ENCODE results near the gene SRSF12. TPM values are rescaled to one million over a fixed set of nuclear protein-coding genes. Genes with fewer than 3 reads are reported as not detected.

Gene SRSF12
- polyA plus RNA-seq, 1 experiment = 0.04 TPM

DNA sequence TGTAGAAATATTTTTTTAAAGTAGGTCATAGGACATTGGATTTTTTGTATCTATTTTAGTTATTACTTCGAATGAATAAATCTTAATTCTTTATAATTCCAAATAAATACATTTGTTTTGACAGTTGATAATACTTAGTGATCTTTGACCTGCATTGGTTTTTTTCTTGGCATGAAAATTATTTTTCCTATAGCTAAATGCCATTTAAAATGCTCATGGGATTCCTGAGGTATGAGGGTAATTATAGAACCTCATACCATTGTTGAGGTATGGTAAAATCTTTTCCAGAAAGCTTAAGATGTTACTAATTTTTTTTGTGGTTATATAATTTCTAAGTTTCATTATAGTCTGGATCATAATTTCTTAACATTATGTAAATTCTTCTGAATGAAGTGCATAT lies 36.3 kb upstream of the SRSF12 start:
- H3K4me3 ChIP-seq (ENCODE audit: low read depth, low read length) = no peak overlapping the region
- no peak overlapping the region for H3K27ac ChIP-seq (ENCODE audit: low read depth, low read length)
- no peaks in the 10 kb centered on the region for H3K27me3 ChIP-seq (ENCODE audit: control insufficient read depth, insufficient read depth, low read length)
- ChIA-PET POLR2A (no interaction called here), CTCF (no interaction called here)
- H3K9me3 ChIP-seq (ENCODE audit: control insufficient read depth, insufficient read depth, low read length) = no peaks in the 10 kb centered on the region
- no peak for DNase-seq (ENCODE audit: low read depth, low spot score)
- TF ChIP-seq, protein P1, sequence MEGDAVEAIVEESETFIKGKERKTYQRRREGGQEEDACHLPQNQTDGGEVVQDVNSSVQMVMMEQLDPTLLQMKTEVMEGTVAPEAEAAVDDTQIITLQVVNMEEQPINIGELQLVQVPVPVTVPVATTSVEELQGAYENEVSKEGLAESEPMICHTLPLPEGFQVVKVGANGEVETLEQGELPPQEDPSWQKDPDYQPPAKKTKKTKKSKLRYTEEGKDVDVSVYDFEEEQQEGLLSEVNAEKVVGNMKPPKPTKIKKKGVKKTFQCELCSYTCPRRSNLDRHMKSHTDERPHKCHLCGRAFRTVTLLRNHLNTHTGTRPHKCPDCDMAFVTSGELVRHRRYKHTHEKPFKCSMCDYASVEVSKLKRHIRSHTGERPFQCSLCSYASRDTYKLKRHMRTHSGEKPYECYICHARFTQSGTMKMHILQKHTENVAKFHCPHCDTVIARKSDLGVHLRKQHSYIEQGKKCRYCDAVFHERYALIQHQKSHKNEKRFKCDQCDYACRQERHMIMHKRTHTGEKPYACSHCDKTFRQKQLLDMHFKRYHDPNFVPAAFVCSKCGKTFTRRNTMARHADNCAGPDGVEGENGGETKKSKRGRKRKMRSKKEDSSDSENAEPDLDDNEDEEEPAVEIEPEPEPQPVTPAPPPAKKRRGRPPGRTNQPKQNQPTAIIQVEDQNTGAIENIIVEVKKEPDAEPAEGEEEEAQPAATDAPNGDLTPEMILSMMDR (IDR thresholded peaks at IDR 0.05; ENCODE audit: low read depth, low read length) = no peak

DNA sequence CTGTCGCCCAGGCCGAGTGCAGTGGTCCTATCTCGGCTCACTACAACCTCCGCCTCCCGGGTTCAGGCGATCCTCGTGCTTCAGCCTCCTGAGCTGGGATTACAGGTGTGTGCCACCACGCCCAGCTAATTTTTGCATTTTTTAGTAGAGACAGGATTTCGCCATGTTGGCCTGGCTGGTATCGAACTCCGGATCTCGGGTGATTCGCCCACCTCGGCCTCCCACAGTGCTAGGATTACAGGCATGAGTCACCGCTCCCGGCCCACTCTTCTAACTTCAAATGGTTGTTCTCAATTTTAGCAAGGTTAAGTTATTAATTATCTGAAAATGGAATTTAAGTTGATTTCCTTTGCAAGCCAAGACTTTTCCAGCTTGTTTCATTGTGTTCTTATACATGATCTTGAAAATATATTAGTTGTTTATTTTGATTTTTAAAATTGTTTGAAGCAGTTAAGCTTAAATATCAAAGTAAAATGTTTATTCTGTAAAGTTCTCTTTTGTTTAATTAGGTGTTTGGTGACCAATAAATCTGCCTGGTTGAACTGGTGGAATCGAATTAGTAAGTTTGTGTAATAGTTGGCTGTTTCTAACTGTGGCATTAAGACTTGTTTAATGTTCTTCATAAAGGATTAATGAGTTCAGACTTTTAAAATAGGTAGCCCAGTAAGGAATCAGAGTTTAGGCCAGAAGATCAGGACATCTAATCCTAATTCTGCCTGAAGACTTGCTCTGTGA lies 30.3 kb upstream of the SRSF12 start:
- Histone ChIP-seq H3K4me3 (ENCODE audit: low read depth, low read length) (no peak overlapping the region), H3K9me3 (ENCODE audit: control insufficient read depth, insufficient read depth, low read length) (peaks cover 4% of the 10 kb centered on the region; the same call in 1 of the 2 replicates), H3K27ac (ENCODE audit: low read depth, low read length) (no peak overlapping the region), H3K27me3 (ENCODE audit: control insufficient read depth, insufficient read depth, low read length) (peaks cover 4% of the 10 kb centered on the region)
- CTCF ChIA-PET = interaction anchor here (0.7 to 1.2 kb wide), 2 partner anchors 10 to 63 kb away, joined by 4 to 6 read pairs; no protein-coding TSS in a partner anchor
- DNase-seq (ENCODE audit: low read depth, low spot score) = no peak
- POLR2A ChIA-PET = interaction anchor here (0.7 kb wide), 1 partner anchor 64 kb away, joined by 4 read pairs; no protein-coding TSS in a partner anchor
- TF ChIP-seq, protein P1 (IDR thresholded peaks at IDR 0.05; ENCODE audit: low read depth, low read length) = no peak

DNA sequence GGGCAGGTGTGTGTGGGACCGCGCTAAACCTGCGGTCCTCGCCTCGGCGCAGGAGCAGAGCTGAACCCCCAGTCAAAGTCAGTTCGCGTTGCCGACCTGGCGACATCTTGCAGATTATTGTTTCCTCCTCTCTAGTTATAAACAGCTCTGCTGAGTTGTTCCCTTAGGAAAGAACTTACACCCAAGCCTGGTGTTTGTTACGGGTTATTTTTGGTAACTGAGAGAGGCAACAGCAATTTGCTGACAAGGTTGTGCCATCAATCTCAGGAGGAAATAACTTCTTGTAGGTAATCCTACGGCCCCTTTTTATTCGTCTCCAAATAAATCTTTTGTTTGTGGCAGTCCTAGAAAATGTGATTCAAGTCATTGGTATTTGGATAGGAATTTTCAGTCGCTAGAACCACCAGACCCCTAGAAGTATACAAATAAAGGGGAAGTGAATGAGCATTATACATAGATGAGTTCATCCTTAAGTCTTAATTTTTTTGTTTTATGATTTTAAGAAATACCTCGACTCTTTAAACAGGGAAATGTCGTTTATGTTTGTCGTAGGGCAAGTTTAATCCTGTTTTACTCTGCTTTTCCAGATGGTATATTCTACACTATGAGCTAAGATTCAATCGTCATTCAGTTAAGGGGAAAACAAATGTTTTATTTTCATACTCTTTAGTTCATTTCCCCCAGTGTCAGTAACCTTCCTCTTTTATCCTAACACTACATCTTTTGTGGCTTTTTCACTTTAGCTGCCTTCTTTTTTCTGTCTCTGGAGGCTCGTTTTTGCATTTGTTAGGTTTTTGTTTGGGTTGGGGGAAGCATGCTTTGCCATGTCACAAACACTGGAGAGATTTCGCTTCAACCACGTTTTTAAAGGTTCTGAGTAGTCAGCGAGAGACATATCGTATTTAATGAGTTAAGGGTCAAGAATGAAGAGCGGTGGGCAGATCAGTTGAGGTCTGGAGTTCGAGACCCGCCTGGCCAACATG lies 29.1 kb upstream of the SRSF12 start:
- H3K4me3 ChIP-seq (ENCODE audit: low read depth, low read length) = peak overlapping the region; percentile 66
- ChIA-PET POLR2A (interaction anchor here (0.5 to 2.8 kb wide), 3 partner anchors 67 to 213 kb away, joined by 3 to 20 read pairs (median 7); partner anchors contain the start of genes PNRC1 and UBE2J1), CTCF (interaction anchor here (1.2 kb wide), 1 partner anchor 61 kb away, joined by 4 read pairs; no protein-coding TSS in a partner anchor)
- H3K9me3 ChIP-seq (ENCODE audit: control insufficient read depth, insufficient read depth, low read length) = peaks cover 4% of the 10 kb centered on the region; the same call in 1 of the 2 replicates
- H3K27me3 ChIP-seq (ENCODE audit: control insufficient read depth, insufficient read depth, low read length) = peaks cover 4% of the 10 kb centered on the region
- no peak overlapping the region for H3K27ac ChIP-seq (ENCODE audit: low read depth, low read length)
- TF ChIP-seq, protein P1 (IDR thresholded peaks at IDR 0.05; ENCODE audit: low read depth, low read length) = no peak
- no peak for DNase-seq (ENCODE audit: low read depth, low spot score)

DNA sequence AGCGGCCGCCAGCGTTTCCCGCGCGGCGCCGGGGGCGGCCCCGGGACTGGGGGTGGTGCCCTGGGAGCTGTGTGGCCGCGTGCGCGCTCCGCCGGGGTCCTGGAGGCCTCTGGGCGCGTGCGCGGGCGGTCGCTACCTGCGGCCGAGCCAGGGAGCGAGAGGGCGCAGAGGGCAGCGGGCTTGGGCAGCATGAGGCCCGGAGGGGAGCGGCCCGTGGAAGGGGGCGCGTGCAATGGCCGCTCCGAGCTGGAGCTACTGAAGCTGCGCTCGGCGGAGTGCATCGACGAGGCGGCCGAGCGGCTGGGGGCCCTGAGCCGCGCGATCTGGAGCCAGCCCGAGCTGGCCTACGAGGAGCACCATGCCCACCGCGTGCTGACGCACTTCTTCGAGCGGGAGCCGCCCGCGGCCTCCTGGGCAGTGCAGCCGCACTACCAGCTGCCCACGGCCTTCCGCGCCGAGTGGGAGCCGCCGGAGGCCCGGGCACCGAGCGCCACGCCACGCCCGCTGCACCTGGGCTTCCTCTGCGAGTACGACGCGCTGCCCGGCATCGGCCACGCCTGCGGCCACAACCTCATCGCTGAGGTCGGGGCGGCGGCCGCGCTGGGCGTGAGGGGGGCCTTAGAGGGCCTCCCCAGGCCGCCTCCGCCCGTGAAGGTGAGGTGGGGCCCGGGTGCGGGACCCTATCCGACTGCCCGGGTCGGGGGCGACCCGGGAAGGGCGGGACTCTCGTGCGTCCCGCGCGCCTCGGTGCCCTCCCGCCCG lies 28.3 kb upstream of the SRSF12 start, which contains the start of gene PM20D2:
Gene PM20D2, plus strand, starts transcription at position 100 of the 762 bp plus-strand sequence. Its CDS starts 90 bp downstream, at position 190.
- ChIA-PET CTCF (interaction anchor here (2.2 to 2.8 kb wide), 2 partner anchors 23 to 164 kb away, joined by 9 to 12 read pairs; no protein-coding TSS in a partner anchor), POLR2A (interaction anchor here (0.5 to 2.8 kb wide), 3 partner anchors 66 to 214 kb away, joined by 3 to 20 read pairs (median 7); partner anchors contain the start of genes PNRC1 and UBE2J1)
- peaks cover 4% of the 10 kb centered on the region for H3K27me3 ChIP-seq (ENCODE audit: control insufficient read depth, insufficient read depth, low read length)
- DNase-seq (ENCODE audit: low read depth, low spot score) = no peak
- TF ChIP-seq, protein P1 (IDR thresholded peaks at IDR 0.05; ENCODE audit: low read depth, low read length) = no peak
- peaks cover 4% of the 10 kb centered on the region; the same call in 1 of the 2 replicates for H3K9me3 ChIP-seq (ENCODE audit: control insufficient read depth, insufficient read depth, low read length)
- H3K4me3 ChIP-seq (ENCODE audit: low read depth, low read length) = peak within 1 kb of the TSS; percentile 66
- no peak within 1 kb of the TSS for H3K27ac ChIP-seq (ENCODE audit: low read depth, low read length)

Data from AG04450 (cell line).